SK-N-SH treated with all-trans-retinoic acid at 6 μM for 48 hours (cell line): ENCODE measurements around the gene VAV3.

Experiments used
- ATAC-seq: fragments of 200-7000 bp; cut with Tn5 transposase; 3 replicates; pipeline ENCODE4 v1.9.1; 2020; ENCODE audit warnings: mild to moderate bottlenecking, moderate library complexity
- ARNTL ChIP-seq: fragments of 450-650 bp; formaldehyde crosslinking; IDR thresholded peaks from 2 replicates; pipeline ENCODE4 v1.5.0; 2020; ENCODE audit warnings: low read depth, mild to moderate bottlenecking, moderate library complexity, borderline replicate concordance
- BACH2 ChIP-seq: fragments of 250-450 bp; sonication (Bioruptor Pico); IDR thresholded peaks from 2 replicates; pipeline ENCODE4 v1.9.0; 2021; ENCODE audit warnings: mild to moderate bottlenecking, borderline replicate concordance
- CREB5 ChIP-seq: fragments of 250-450 bp; sonication (Bioruptor Pico); IDR thresholded peaks from 2 replicates; pipeline ENCODE4 v1.5.1; 2020; ENCODE audit warnings: low read depth, mild to moderate bottlenecking, moderate library complexity
- CSDC2 ChIP-seq: fragments of 250-450 bp; sonication (Bioruptor Pico); IDR thresholded peaks from 2 replicates; pipeline ENCODE4 v1.5.0; 2020; ENCODE audit warnings: mild to moderate bottlenecking, moderate library complexity
- ESRRG ChIP-seq: fragments of 250-450 bp; sonication (Bioruptor Pico); IDR thresholded peaks from 2 replicates; pipeline ENCODE4 v1.6.1; 2021; ENCODE audit warnings: mild to moderate bottlenecking
- GLIS3 ChIP-seq: fragments of 250-450 bp; sonication (Bioruptor Pico); IDR thresholded peaks from 2 replicates; pipeline ENCODE4 v1.5.0; 2020; ENCODE audit warnings: mild to moderate bottlenecking, moderate library complexity
- ISL1 ChIP-seq: fragments of 250-450 bp; sonication (Bioruptor Pico); IDR thresholded peaks from 2 replicates; pipeline ENCODE4 v2.1.2; 2022; ENCODE audit warnings: mild to moderate bottlenecking, moderate library complexity
- OSR1 ChIP-seq: fragments of 250-450 bp; sonication (Bioruptor Pico); IDR thresholded peaks from 2 replicates; pipeline ENCODE4 v1.8.0; 2022; ENCODE audit warnings: moderate library complexity, mild to moderate bottlenecking, inconsistent platforms
- PATZ1 ChIP-seq: fragments of 250-450 bp; sonication (Bioruptor Pico); IDR thresholded peaks from 2 replicates; pipeline ENCODE4 v1.8.0; 2020; ENCODE audit warnings: mild to moderate bottlenecking, moderate library complexity, borderline replicate concordance
- POU6F1 ChIP-seq: fragments of 250-450 bp; sonication (Bioruptor Pico); IDR thresholded peaks from 2 replicates; pipeline ENCODE4 v1.8.0; 2021; ENCODE audit warnings: low read depth, mild to moderate bottlenecking, moderate library complexity, borderline replicate concordance
- PPARA ChIP-seq: fragments of 250-450 bp; sonication (Bioruptor Pico); IDR thresholded peaks from 2 replicates; pipeline ENCODE4 v1.5.0; 2020; ENCODE audit warnings: mild to moderate bottlenecking, borderline replicate concordance
- RARB ChIP-seq: fragments of 250-450 bp; sonication (Bioruptor Pico); IDR thresholded peaks from 2 replicates; pipeline ENCODE4 v1.8.0; 2021; ENCODE audit warnings: mild to moderate bottlenecking, moderate library complexity
- SNAI2 ChIP-seq: fragments of 250-450 bp; sonication (Bioruptor Pico); IDR thresholded peaks from 2 replicates; pipeline ENCODE4 v1.5.0; 2020; ENCODE audit warnings: mild to moderate bottlenecking, moderate library complexity
- TCF4 ChIP-seq: fragments of 250-450 bp; sonication (Bioruptor Pico); IDR thresholded peaks from 2 replicates; pipeline ENCODE4 v1.8.0; 2021; ENCODE audit warnings: mild to moderate bottlenecking, moderate library complexity, borderline replicate concordance
- TOX ChIP-seq: fragments of 250-450 bp; sonication (Bioruptor Pico); IDR thresholded peaks from 2 replicates; pipeline ENCODE4 v1.8.0; 2021; ENCODE audit warnings: mild to moderate bottlenecking, moderate library complexity, borderline replicate concordance
- TSHZ2 ChIP-seq: fragments of 250-450 bp; sonication (Bioruptor Pico); IDR thresholded peaks from 2 replicates; pipeline ENCODE4 v1.5.0; 2020; ENCODE audit warnings: mild to moderate bottlenecking, moderate library complexity
- ZC3H10 ChIP-seq: fragments of 250-450 bp; sonication (Bioruptor Pico); IDR thresholded peaks from 2 replicates; pipeline ENCODE4 v1.5.1; 2021; ENCODE audit warnings: mild to moderate bottlenecking, moderate library complexity
- ZFP3 ChIP-seq: fragments of 250-450 bp; sonication (Bioruptor Pico); IDR thresholded peaks from 2 replicates; pipeline ENCODE4 v1.5.0; 2020; ENCODE audit warnings: mild to moderate bottlenecking, moderate library complexity
- ZFP30 ChIP-seq: fragments of 450-650 bp; formaldehyde crosslinking; IDR thresholded peaks from 2 replicates; pipeline ENCODE4 v1.5.0; 2022; ENCODE audit warnings: mild to moderate bottlenecking, moderate library complexity
- ZNF565 ChIP-seq: fragments of 450-650 bp; formaldehyde crosslinking; conservative IDR thresholded peaks from 2 replicates; pipeline ENCODE4 v1.5.0; 2020; ENCODE audit warnings: low read depth, mild to moderate bottlenecking, moderate library complexity
- ZNF70 ChIP-seq: fragments of 450-650 bp; formaldehyde crosslinking; IDR thresholded peaks from 2 replicates; pipeline ENCODE4 v1.5.0; 2020; ENCODE audit warnings: mild to moderate bottlenecking, moderate library complexity
- ZNF8 ChIP-seq: fragments of 450-650 bp; formaldehyde crosslinking; IDR thresholded peaks from 2 replicates; pipeline ENCODE4 v1.5.0; 2020; ENCODE audit warnings: mild to moderate bottlenecking, moderate library complexity

The VAV3 gene

GRCh38 chr1:107599220-107599619 is 365.8 kb downstream of the VAV3 start:
- ATAC-seq: no peak
- TF ChIP-seq TCF4 (CRISPR knock-in tag) (no peak), POU6F1 (CRISPR knock-in tag) (no peak), ARNTL (CRISPR knock-in tag) (no peak), PATZ1 (no peak), OSR1 (no peak), ESRRG (CRISPR knock-in tag) (no peak), PPARA (no peak), RARB (CRISPR knock-in tag) (no peak), BACH2 (no peak), ZNF8 (CRISPR knock-in tag) (no peak)

- TF ChIP-seq TCF4 (CRISPR knock-in tag) (no peak), ZNF565 (CRISPR knock-in tag) (no peak), GLIS3 (CRISPR knock-in tag) (no peak), SNAI2 (CRISPR knock-in tag) (no peak), TOX (CRISPR knock-in tag) (no peak), ARNTL (CRISPR knock-in tag) (no peak), RARB (CRISPR knock-in tag) (no peak), PPARA (no peak), POU6F1 (CRISPR knock-in tag) (no peak), ZC3H10 (no peak), PATZ1 (no peak), OSR1 (no peak)
Observed at GRCh38 chr1:107597290-107597689, 367.7 kb downstream of the VAV3 start.

GRCh38 chr1:107594536-107594935 is 370.4 kb downstream of the VAV3 start:
- ATAC-seq: no peak
- TF ChIP-seq TSHZ2 (CRISPR knock-in tag) (no peak), ARNTL (CRISPR knock-in tag) (no peak), SNAI2 (CRISPR knock-in tag) (no peak), ZFP3 (CRISPR knock-in tag) (no peak), ZFP30 (CRISPR knock-in tag) (no peak), PATZ1 (no peak), ISL1 (CRISPR knock-in tag) (no peak), CSDC2 (no peak), TCF4 (CRISPR knock-in tag) (no peak), ZNF70 (CRISPR knock-in tag) (no peak), PPARA (no peak), POU6F1 (CRISPR knock-in tag) (no peak), ZNF565 (CRISPR knock-in tag) (no peak), BACH2 (no peak), ESRRG (CRISPR knock-in tag) (no peak), CREB5 (no peak), ZC3H10 (no peak)

More at GRCh38 chr1:107597290-107597689, 367.7 kb downstream of the VAV3 start:
- no peak for ATAC-seq
